Colonic mucosa (tissue), 4 donors: ENCODE results near the gene SOX1. TPM values are rescaled to one million over a fixed set of nuclear protein-coding genes. Genes with fewer than 3 reads are reported as not detected.

Source experiments
- DNase-seq: peaks from one replicate; pipeline ENCODE4 v3.0.0-alpha.2; 2020
- H3K27ac ChIP-seq: fragments of 200-600 bp; one replicate; pipeline ENCODE4 v1.8.0; 2021
- H3K27me3 ChIP-seq: fragments of 200-600 bp; one replicate; pipeline ENCODE4 v1.8.0; 2021
- H3K36me3 ChIP-seq: fragments of 200-600 bp; one replicate; pipeline ENCODE4 v1.8.0; 2021
- H3K4me1 ChIP-seq: fragments of 200-600 bp; one replicate; pipeline ENCODE4 v1.8.0; 2021; ENCODE audit warnings: mild to moderate bottlenecking
- H3K4me3 ChIP-seq: fragments of 200-600 bp; one replicate; pipeline ENCODE4 v1.8.0; 2021
- H3K9ac ChIP-seq, 2 donors: one replicate each; pipeline ENCODE4 v1.7.0; 2013; ENCODE audit warnings: control low read depth in 2 of 2, low read depth in 2 of 2, low read length in 2 of 2
- H3K9me3 ChIP-seq: fragments of 200-600 bp; one replicate; pipeline ENCODE4 v1.8.0; 2021
- CTCF ChIP-seq: fragments of 200-600 bp; IDR thresholded peaks from one replicate; pipeline ENCODE4 v1.8.0; 2022; ENCODE audit warnings: antibody characterized with exemption, mild to moderate bottlenecking
- intact Hi-C: fragments of 100-400 bp; cut with DNase I; formaldehyde crosslinking; loops from one replicate; pipeline ENCODE4 v1.14.1; 2022
- total RNA-seq, 2 donors: library from RNA; stranded (reverse); fragmentation: NEBNext Ultra II Directional in 1 of 2; extraction: Animal tissue kit (Norgen Biotek cat#: 25700) in 1 of 2; gene quantifications; one replicate each; pipeline ENCODE4 v1.2.1, GENCODE V29; 2021
- donor health status: healthy.
- donor health status: DM: no; HTN: no; CAD: no.
- donor health status: DM: no; HTN: no; CAD: no.

SOX1 gene
- total RNA-seq, 2 donors from 2014 or later: not detected

DNA sequence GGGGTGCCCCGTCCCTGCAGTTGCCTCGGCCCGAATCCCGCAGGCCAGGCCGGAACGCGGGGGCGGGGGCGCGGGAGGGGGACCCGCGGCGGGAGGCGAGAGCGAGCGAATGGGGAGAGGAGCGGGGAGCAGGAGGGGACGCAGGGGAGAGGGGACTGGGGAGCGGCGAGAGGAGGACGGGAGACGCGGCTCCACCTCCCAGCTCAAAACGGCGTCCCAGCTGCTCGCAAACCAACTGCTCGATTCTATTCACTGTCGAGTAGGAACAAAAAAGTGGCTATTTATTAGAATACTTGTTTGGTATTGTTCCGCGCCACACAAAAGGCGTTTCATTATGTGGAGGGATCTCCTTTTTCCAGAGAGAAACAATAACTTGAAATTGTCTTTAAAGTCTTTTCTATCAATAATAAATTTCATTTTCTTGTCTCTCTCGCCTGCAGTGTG is 10.6 kb upstream of the SOX1 start:
- Histone ChIP-seq H3K9ac (no peak overlapping the region), H3K27ac (no peak overlapping the region), H3K9me3 (no peaks in the 10 kb centered on the region), H3K27me3 (peaks cover 98% of the 10 kb centered on the region), H3K4me3 (no peak overlapping the region), H3K36me3 (no peaks in the 10 kb centered on the region), H3K4me1 (no peaks in the 10 kb centered on the region)
- intact Hi-C loops: no loop called here
- TF ChIP-seq CTCF: no peak
- no peak for DNase-seq

DNA sequence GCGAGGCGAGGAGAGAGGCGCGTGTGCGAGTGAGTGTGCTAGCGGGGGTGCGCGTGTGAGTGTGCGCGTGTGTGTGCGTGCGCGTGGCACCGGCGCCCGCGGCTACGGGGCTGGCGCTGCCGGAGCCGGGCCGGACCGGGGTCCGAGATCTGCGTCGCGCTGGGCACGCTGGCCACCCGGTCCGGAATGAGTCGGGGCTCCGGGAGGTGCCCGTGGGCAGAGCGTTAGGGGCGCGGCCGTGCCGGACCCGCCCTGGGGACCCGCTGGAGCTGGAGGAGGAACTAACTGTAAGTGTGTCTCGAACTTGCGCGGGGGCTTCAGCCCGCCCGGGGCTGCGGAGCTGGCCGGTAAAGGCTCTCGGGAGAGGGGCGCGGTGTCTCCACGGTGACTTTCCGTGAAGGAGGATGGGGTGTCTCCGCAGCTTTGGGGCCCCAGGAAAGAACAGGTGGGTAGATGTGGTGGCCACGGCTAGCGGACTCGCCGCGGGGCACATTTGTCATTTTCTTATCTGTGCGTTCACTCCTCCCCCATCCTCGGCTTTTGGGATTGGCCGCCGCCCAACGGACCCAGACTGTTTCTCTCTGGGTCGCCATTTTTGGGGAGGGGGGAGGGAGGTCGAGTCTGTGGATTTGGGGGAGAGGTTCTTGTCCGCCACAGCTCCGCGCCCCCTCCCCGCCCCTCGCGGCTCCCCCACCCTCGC is 10.1 kb upstream of the SOX1 start:
- no peak for DNase-seq
- no peak for TF ChIP-seq CTCF
- H3K4me3 ChIP-seq: no peak overlapping the region
- peaks cover 98% of the 10 kb centered on the region for H3K27me3 ChIP-seq
- intact Hi-C loops: no loop called here
- H3K27ac ChIP-seq: no peak overlapping the region
- H3K9me3 ChIP-seq: no peaks in the 10 kb centered on the region
- H3K9ac ChIP-seq: no peak overlapping the region
- H3K36me3 ChIP-seq: no peaks in the 10 kb centered on the region
- H3K4me1 ChIP-seq: no peaks in the 10 kb centered on the region

- TF ChIP-seq CTCF: no peak
- Histone ChIP-seq H3K27me3 (peaks cover 99% of the 10 kb centered on the region), H3K9me3 (no peaks in the 10 kb centered on the region), H3K36me3 (no peaks in the 10 kb centered on the region), H3K4me3 (no peak overlapping the region), H3K4me1 (no peaks in the 10 kb centered on the region), H3K27ac (no peak overlapping the region), H3K9ac (no peak overlapping the region)
- DNase-seq: no peak
- intact Hi-C loops: no loop called here
Observed at GRCh38 chr13:112057439-112057735, 9.6 kb upstream of the SOX1 start.

- no peaks in the 10 kb centered on the region for H3K9me3 ChIP-seq
- H3K27me3 ChIP-seq: peaks cover 99% of the 10 kb centered on the region
- H3K9ac ChIP-seq: no peak overlapping the region
- TF ChIP-seq CTCF: no peak
- no peak overlapping the region for H3K4me3 ChIP-seq
- DNase-seq: no peak
- H3K27ac ChIP-seq: no peak overlapping the region
- H3K36me3 ChIP-seq: no peaks in the 10 kb centered on the region
- intact Hi-C loops: no loop called here
- H3K4me1 ChIP-seq: no peaks in the 10 kb centered on the region
Observed at GRCh38 chr13:112057736-112058518, 9.0 kb upstream of the SOX1 start.

GRCh38 chr13:112058519-112058873 is 8.5 kb upstream of the SOX1 start:
- H3K27me3 ChIP-seq: peaks cover 99% of the 10 kb centered on the region
- H3K27ac ChIP-seq: no peak overlapping the region
- no peaks in the 10 kb centered on the region for H3K36me3 ChIP-seq
- H3K4me1 ChIP-seq: no peaks in the 10 kb centered on the region
- no peak overlapping the region for H3K9ac ChIP-seq
- TF ChIP-seq CTCF: no peak
- no peak overlapping the region for H3K4me3 ChIP-seq
- intact Hi-C loops: no loop called here
- no peak for DNase-seq
- no peaks in the 10 kb centered on the region for H3K9me3 ChIP-seq
